Spleen (tissue), 11 donors: ENCODE data around the gene FNDC1. TPM values are rescaled to one million over a fixed set of nuclear protein-coding genes. Genes with fewer than 3 reads are reported as not detected.

ENCODE experiments used
- DNase-seq: peaks from one replicate; pipeline ENCODE4 v3.0.0-alpha.2; 2020
- H3K27ac ChIP-seq, 8 donors: fragments of 200-600 bp; sonication (generic) in 7 of 8; 1 replicate in 4 of 8; 2 replicates in 4 of 8; pipeline versions ENCODE4 v1.5.0 to v1.8.0; 2016 to 2021; ENCODE audit warnings: inconsistent platforms in 4 of 8, mild to moderate bottlenecking in 4 of 8, moderate library complexity in 1 of 8
- H3K27me3 ChIP-seq, 7 donors: fragments of 200-600 bp; sonication (generic) in 6 of 7; replicated peaks in 1 of 7; 1 replicate in 4 of 7; 2 replicates in 3 of 7; pipeline versions ENCODE4 v1.5.0 to v1.8.0; 2016 to 2021; ENCODE audit warnings: inconsistent platforms in 3 of 7, mild to moderate bottlenecking in 1 of 7
- H3K36me3 ChIP-seq, 6 donors: fragments of 200-600 bp; sonication (generic) in 5 of 6; 1 replicate in 4 of 6; 2 replicates in 2 of 6; pipeline versions ENCODE4 v1.5.0 to v1.8.0; 2016 to 2021; ENCODE audit warnings: inconsistent platforms in 2 of 6
- H3K4me1 ChIP-seq, 6 donors: fragments of 200-600 bp; sonication (generic) in 5 of 6; 1 replicate in 3 of 6; 2 replicates in 3 of 6; pipeline versions ENCODE4 v1.5.0 to v1.8.0; 2016 to 2021; ENCODE audit warnings: inconsistent platforms in 3 of 6
- H3K4me3 ChIP-seq, 8 donors: fragments of 200-600 bp; sonication (generic) in 7 of 8; 1 replicate in 4 of 8; 2 replicates in 4 of 8; pipeline versions ENCODE4 v1.5.0 to v1.8.0; 2016 to 2021; ENCODE audit warnings: inconsistent platforms in 4 of 8, mild to moderate bottlenecking in 4 of 8, moderate library complexity in 2 of 8
- H3K9me3 ChIP-seq, 8 donors: fragments of 200-600 bp; sonication (generic) in 7 of 8; 1 replicate in 4 of 8; 2 replicates in 4 of 8; pipeline versions ENCODE4 v1.5.0 to v1.8.0; 2016 to 2021; ENCODE audit warnings: inconsistent platforms in 4 of 8
- POLR2A ChIP-seq, 3 donors: fragments of 450-650 bp; IDR thresholded peaks; one replicate each; pipeline ENCODE4 v1.5.1; 2017; ENCODE audit warnings: antibody characterized with exemption in 3 of 3, mild to moderate bottlenecking in 1 of 3
- POLR2AphosphoS5 ChIP-seq, 3 donors: sonication (generic); formaldehyde crosslinking; IDR thresholded peaks; one replicate each; pipeline ENCODE4 v1.5.1; 2017; ENCODE audit warnings: antibody characterized with exemption in 3 of 3
- WGBS, 5 donors: extraction: QIAGEN DNeasy Blood & Tissue Kit in 3 of 5; methylation state at CpG; one replicate each; pipeline versions ENCODE4 v1.1.5 to v1.1.7; 2013 to 2018; 5-methylcytosine and 5-hydroxymethylcytosine counted together
- intact Hi-C: fragments of 100-400 bp; cut with DNase I; formaldehyde crosslinking; loops from one replicate; pipeline ENCODE4 v1.15.0; 2023; ENCODE audit warnings: low total_unique reads
- polyA plus RNA-seq, 3 donors: library from polyadenylated mRNA; stranded (reverse); fragments of 200-250 nt; gene quantifications; one replicate each; pipeline ENCODE4 v1.2.1, GENCODE V29; 2013
- total RNA-seq, 7 donors: library from RNA; depleted of rRNA in 3 of 7; stranded (reverse); fragments of >200 nt in 3 of 7; fragmentation: NEBNext Ultra II Directional in 4 of 7; extraction: Animal tissue kit (Norgen Biotek cat#: 25700) in 4 of 7; gene quantifications; one replicate each; pipeline versions ENCODE4 v1.1.0 to v1.2.1, GENCODE V29; 2016 to 2021
- TF ChIP-seq, protein P1 (sequence below), 11 experiments: fragments of 200-600 bp in 7 of 11; fragments of 450-650 bp in 4 of 11; sonication (generic) in 4 of 11; IDR thresholded peaks in 8 of 11; conservative IDR thresholded peaks in 3 of 11; 1 replicate in 7 of 11; 2 replicates in 4 of 11; pipeline versions ENCODE4 v1.4.0 to v1.8.0; 2016 to 2021; ENCODE audit warnings: antibody characterized with exemption in 11 of 11, inconsistent platforms in 4 of 11, mild to moderate bottlenecking in 1 of 11
- donor health status: healthy with polysubstance abuse.
- donor health status: DM: no; HTN: no; CAD: no; lungs with moderate emphysema.
- donor health status: DM: no; HTN: no; CAD: no.
- donor health status: Bipolar disorder and iron deficiency.
- donor health status: healthy.
- donor health status: DM: no; HTN: no; CAD: no.
- donor health status: DM: yes; HTN: yes; CAD: no.

FNDC1 gene
- total and polyA plus RNA-seq, 10 donors: 0.03 to 1.2 (median 0.29) TPM

DNA sequence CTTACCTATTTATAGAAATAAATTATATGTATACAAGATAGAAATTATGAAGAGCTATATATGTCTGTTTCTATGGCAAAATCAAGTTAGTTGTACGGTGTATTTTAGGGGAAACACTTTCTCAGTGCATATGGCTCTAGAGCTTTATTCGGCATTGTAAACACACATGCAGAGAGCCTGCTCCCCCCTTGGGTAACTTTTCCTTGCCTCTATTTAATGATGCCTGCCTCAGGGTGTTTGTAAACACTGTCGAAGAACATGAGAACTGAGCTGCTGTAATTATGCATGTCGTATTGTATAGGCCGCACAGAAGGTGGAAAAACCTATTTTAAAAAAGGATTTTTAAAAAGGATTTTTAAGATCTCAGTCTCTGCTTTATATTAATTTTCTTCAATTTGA lies 133.4 kb downstream of the FNDC1 start:
- Histone ChIP-seq H3K4me3 (no peak overlapping the region), H3K27ac (no peak overlapping the region), H3K9me3 (no peaks in the 10 kb centered on the region), H3K4me1 (no peaks in the 10 kb centered on the region), H3K27me3 (peaks cover 0 to 10% (median 0%) of the 10 kb centered on the region in 7 donors), H3K36me3 (no peaks in the 10 kb centered on the region)
- DNase-seq: no peak
- 63 to 76% (median 69%) methylated on average over 5 of the region's 5 CpGs for WGBS, 5 donors
- intact Hi-C loops: no loop called here
- TF ChIP-seq POLR2AphosphoS5 (IDR thresholded peaks at IDR 0.05): no peak
- TF ChIP-seq POLR2A (IDR thresholded peaks at IDR 0.05): no peak
- TF ChIP-seq, protein P1, sequence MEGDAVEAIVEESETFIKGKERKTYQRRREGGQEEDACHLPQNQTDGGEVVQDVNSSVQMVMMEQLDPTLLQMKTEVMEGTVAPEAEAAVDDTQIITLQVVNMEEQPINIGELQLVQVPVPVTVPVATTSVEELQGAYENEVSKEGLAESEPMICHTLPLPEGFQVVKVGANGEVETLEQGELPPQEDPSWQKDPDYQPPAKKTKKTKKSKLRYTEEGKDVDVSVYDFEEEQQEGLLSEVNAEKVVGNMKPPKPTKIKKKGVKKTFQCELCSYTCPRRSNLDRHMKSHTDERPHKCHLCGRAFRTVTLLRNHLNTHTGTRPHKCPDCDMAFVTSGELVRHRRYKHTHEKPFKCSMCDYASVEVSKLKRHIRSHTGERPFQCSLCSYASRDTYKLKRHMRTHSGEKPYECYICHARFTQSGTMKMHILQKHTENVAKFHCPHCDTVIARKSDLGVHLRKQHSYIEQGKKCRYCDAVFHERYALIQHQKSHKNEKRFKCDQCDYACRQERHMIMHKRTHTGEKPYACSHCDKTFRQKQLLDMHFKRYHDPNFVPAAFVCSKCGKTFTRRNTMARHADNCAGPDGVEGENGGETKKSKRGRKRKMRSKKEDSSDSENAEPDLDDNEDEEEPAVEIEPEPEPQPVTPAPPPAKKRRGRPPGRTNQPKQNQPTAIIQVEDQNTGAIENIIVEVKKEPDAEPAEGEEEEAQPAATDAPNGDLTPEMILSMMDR (IDR thresholded peaks at IDR 0.05 in 8 of 11, conservative IDR thresholded peaks at IDR 0.05 in 3 of 11): no peak

GRCh38 chr6:159303159-159303558 lies 134.0 kb downstream of the FNDC1 start:
- H3K27me3 ChIP-seq: peaks cover 0 to 10% (median 0%) of the 10 kb centered on the region in 7 donors
- intact Hi-C loops: no loop called here
- no peak for DNase-seq
- 58 to 81% (median 72%) methylated on average over 2 of the region's 2 CpGs for WGBS, 5 donors
- no peaks in the 10 kb centered on the region for H3K9me3 ChIP-seq
- H3K4me3 ChIP-seq: no peak overlapping the region
- no peak overlapping the region for H3K27ac ChIP-seq
- TF ChIP-seq POLR2AphosphoS5 (IDR thresholded peaks at IDR 0.05): no peak
- TF ChIP-seq POLR2A (IDR thresholded peaks at IDR 0.05): no peak
- TF ChIP-seq, protein P1 (IDR thresholded peaks at IDR 0.05 in 8 of 11, conservative IDR thresholded peaks at IDR 0.05 in 3 of 11): no peak
- H3K4me1 ChIP-seq: no peaks in the 10 kb centered on the region
- no peaks in the 10 kb centered on the region for H3K36me3 ChIP-seq

GRCh38 chr6:159303784-159304183 lies 134.6 kb downstream of the FNDC1 start:
- intact Hi-C loops: no loop called here
- WGBS, 5 donors: 73 to 88% (median 77%) methylated on average over 6 of the region's 6 CpGs
- peaks cover 0 to 10% (median 0%) of the 10 kb centered on the region in 7 donors for H3K27me3 ChIP-seq
- no peak overlapping the region for H3K27ac ChIP-seq
- no peaks in the 10 kb centered on the region for H3K4me1 ChIP-seq
- H3K9me3 ChIP-seq: no peaks in the 10 kb centered on the region
- no peak for TF ChIP-seq POLR2AphosphoS5 (IDR thresholded peaks at IDR 0.05)
- TF ChIP-seq POLR2A (IDR thresholded peaks at IDR 0.05): no peak
- TF ChIP-seq, protein P1 (IDR thresholded peaks at IDR 0.05 in 8 of 11, conservative IDR thresholded peaks at IDR 0.05 in 3 of 11): no peak
- no peak overlapping the region for H3K4me3 ChIP-seq
- no peak for DNase-seq
- H3K36me3 ChIP-seq: no peaks in the 10 kb centered on the region

- H3K9me3 ChIP-seq: no peaks in the 10 kb centered on the region
- no peak overlapping the region for H3K4me3 ChIP-seq
- DNase-seq: no peak
- TF ChIP-seq, protein P1 (IDR thresholded peaks at IDR 0.05 in 8 of 11, conservative IDR thresholded peaks at IDR 0.05 in 3 of 11): no peak
- TF ChIP-seq POLR2A (IDR thresholded peaks at IDR 0.05) (no peak), POLR2AphosphoS5 (IDR thresholded peaks at IDR 0.05) (no peak)
- H3K36me3 ChIP-seq: no peaks in the 10 kb centered on the region
- 81 to 97% (median 90%) methylated on average over 1 of the region's 1 CpG for WGBS, 5 donors
- no peaks in the 10 kb centered on the region for H3K4me1 ChIP-seq
- peaks cover 0 to 10% (median 0%) of the 10 kb centered on the region in 7 donors for H3K27me3 ChIP-seq
- intact Hi-C loops: no loop called here
- no peak overlapping the region for H3K27ac ChIP-seq
Observed at GRCh38 chr6:159304641-159305040, 135.4 kb downstream of the FNDC1 start.
